ENCODE measurements around the gene PTX3.

The PTX3 gene

GRCh38 chr3:157436583-157437291 is at the start of gene PTX3:
Gene PTX3 (plus strand): TSS chr3:157436850. CDS start chr3:157436934, 84 bp downstream.
- H3K36me3 ChIP-seq (ENCODE audit: control insufficient read depth in 1 of 2, insufficient read depth in 2 of 2, low read length in 2 of 2), result peaks cover 0 to 4% of the 10 kb centered on the region in 2 donors
- H3K4me3 ChIP-seq (ENCODE audit: low read depth in 1 of 2, low read length in 2 of 2), result peak within 1 kb of the TSS; percentile 70 to 94
- H3K27ac ChIP-seq (ENCODE audit: low read length), result peak within 1 kb of the TSS; percentile 43
- H3K27me3 ChIP-seq (ENCODE audit: low read depth, low read length), result no peaks in the 10 kb centered on the region
- peaks cover 0 to 15% of the 10 kb centered on the region in 2 donors for H3K4me1 ChIP-seq (ENCODE audit: control insufficient read depth in 1 of 2, insufficient read depth in 2 of 2, low read length in 2 of 2)
- no peaks in the 10 kb centered on the region for H3K9me3 ChIP-seq (ENCODE audit: control insufficient read depth in 1 of 2, low read length in 2 of 2)

- Histone ChIP-seq H3K4me3 (ENCODE audit: low read depth in 1 of 2, low read length in 2 of 2) (no peak overlapping the region), H3K36me3 (ENCODE audit: control insufficient read depth in 1 of 2, insufficient read depth in 2 of 2, low read length in 2 of 2) (no peaks in the 10 kb centered on the region), H3K4me1 (ENCODE audit: control insufficient read depth in 1 of 2, insufficient read depth in 2 of 2, low read length in 2 of 2) (peaks cover 0 to 4% of the 10 kb centered on the region in 2 donors), H3K27me3 (ENCODE audit: low read depth, low read length) (no peaks in the 10 kb centered on the region), H3K9me3 (ENCODE audit: control insufficient read depth in 1 of 2, low read length in 2 of 2) (no peaks in the 10 kb centered on the region), H3K27ac (ENCODE audit: low read length) (no peak overlapping the region)
These were observed 48.8 kb upstream of the PTX3 start for GRCh38 chr3:157387708-157388435.

- Histone ChIP-seq H3K27me3 (ENCODE audit: low read depth, low read length) (no peaks in the 10 kb centered on the region), H3K9me3 (ENCODE audit: control insufficient read depth in 1 of 2, low read length in 2 of 2) (no peaks in the 10 kb centered on the region), H3K4me3 (ENCODE audit: low read depth in 1 of 2, low read length in 2 of 2) (no peak overlapping the region), H3K4me1 (ENCODE audit: control insufficient read depth in 1 of 2, insufficient read depth in 2 of 2, low read length in 2 of 2) (peaks cover 0 to 4% of the 10 kb centered on the region in 2 donors), H3K27ac (ENCODE audit: low read length) (no peak overlapping the region), H3K36me3 (ENCODE audit: control insufficient read depth in 1 of 2, insufficient read depth in 2 of 2, low read length in 2 of 2) (no peaks in the 10 kb centered on the region)
These were observed 47.7 kb upstream of the PTX3 start for GRCh38 chr3:157388976-157389375.

- H3K4me3 ChIP-seq (ENCODE audit: low read depth in 1 of 2, low read length in 2 of 2), result no peak overlapping the region
- no peaks in the 10 kb centered on the region for H3K9me3 ChIP-seq (ENCODE audit: control insufficient read depth in 1 of 2, low read length in 2 of 2)
These were observed 45.7 kb upstream of the PTX3 start for GRCh38 chr3:157390713-157391515.

GRCh38 chr3:157392104-157392503 is 44.5 kb upstream of the PTX3 start:
- Histone ChIP-seq H3K4me3 (ENCODE audit: low read depth in 1 of 2, low read length in 2 of 2) (no peak overlapping the region), H3K27me3 (ENCODE audit: low read depth, low read length) (no peaks in the 10 kb centered on the region), H3K4me1 (ENCODE audit: control insufficient read depth in 1 of 2, insufficient read depth in 2 of 2, low read length in 2 of 2) (no peaks in the 10 kb centered on the region)

More at GRCh38 chr3:157390713-157391515, 45.7 kb upstream of the PTX3 start:
- H3K36me3 ChIP-seq (ENCODE audit: control insufficient read depth in 1 of 2, insufficient read depth in 2 of 2, low read length in 2 of 2), result no peaks in the 10 kb centered on the region
- H3K4me1 ChIP-seq (ENCODE audit: control insufficient read depth in 1 of 2, insufficient read depth in 2 of 2, low read length in 2 of 2), result no peaks in the 10 kb centered on the region
- H3K27me3 ChIP-seq (ENCODE audit: low read depth, low read length), result no peaks in the 10 kb centered on the region
- H3K27ac ChIP-seq (ENCODE audit: low read length), result no peak overlapping the region

GRCh38 chr3:157393113-157393512 is 43.5 kb upstream of the PTX3 start:
- no peaks in the 10 kb centered on the region for H3K27me3 ChIP-seq (ENCODE audit: low read depth, low read length)
- H3K9me3 ChIP-seq (ENCODE audit: control insufficient read depth in 1 of 2, low read length in 2 of 2), result no peaks in the 10 kb centered on the region
- no peak overlapping the region for H3K4me3 ChIP-seq (ENCODE audit: low read depth in 1 of 2, low read length in 2 of 2)
- H3K4me1 ChIP-seq (ENCODE audit: control insufficient read depth in 1 of 2, insufficient read depth in 2 of 2, low read length in 2 of 2), result no peaks in the 10 kb centered on the region
- no peak overlapping the region for H3K27ac ChIP-seq (ENCODE audit: low read length)
- H3K36me3 ChIP-seq (ENCODE audit: control insufficient read depth in 1 of 2, insufficient read depth in 2 of 2, low read length in 2 of 2), result no peaks in the 10 kb centered on the region

More at GRCh38 chr3:157392104-157392503, 44.5 kb upstream of the PTX3 start:
- H3K36me3 ChIP-seq (ENCODE audit: control insufficient read depth in 1 of 2, insufficient read depth in 2 of 2, low read length in 2 of 2), result no peaks in the 10 kb centered on the region
- H3K27ac ChIP-seq (ENCODE audit: low read length), result no peak overlapping the region
- H3K9me3 ChIP-seq (ENCODE audit: control insufficient read depth in 1 of 2, low read length in 2 of 2), result no peaks in the 10 kb centered on the region

- H3K36me3 ChIP-seq (ENCODE audit: control insufficient read depth in 1 of 2, insufficient read depth in 2 of 2, low read length in 2 of 2), result no peaks in the 10 kb centered on the region
- no peak overlapping the region for H3K27ac ChIP-seq (ENCODE audit: low read length)
- H3K4me1 ChIP-seq (ENCODE audit: control insufficient read depth in 1 of 2, insufficient read depth in 2 of 2, low read length in 2 of 2), result no peaks in the 10 kb centered on the region
- H3K4me3 ChIP-seq (ENCODE audit: low read depth in 1 of 2, low read length in 2 of 2), result no peak overlapping the region
- no peaks in the 10 kb centered on the region for H3K27me3 ChIP-seq (ENCODE audit: low read depth, low read length)
- H3K9me3 ChIP-seq (ENCODE audit: control insufficient read depth in 1 of 2, low read length in 2 of 2), result no peaks in the 10 kb centered on the region
These were observed 42.2 kb upstream of the PTX3 start for GRCh38 chr3:157394411-157394810.

GRCh38 chr3:157398598-157398997 is 38.1 kb upstream of the PTX3 start:
- H3K4me3 ChIP-seq (ENCODE audit: low read depth in 1 of 2, low read length in 2 of 2), result no peak overlapping the region
- H3K9me3 ChIP-seq (ENCODE audit: control insufficient read depth in 1 of 2, low read length in 2 of 2), result no peaks in the 10 kb centered on the region
- H3K27ac ChIP-seq (ENCODE audit: low read length), result no peak overlapping the region
- no peaks in the 10 kb centered on the region for H3K4me1 ChIP-seq (ENCODE audit: control insufficient read depth in 1 of 2, insufficient read depth in 2 of 2, low read length in 2 of 2)
- no peaks in the 10 kb centered on the region for H3K36me3 ChIP-seq (ENCODE audit: control insufficient read depth in 1 of 2, insufficient read depth in 2 of 2, low read length in 2 of 2)
- H3K27me3 ChIP-seq (ENCODE audit: low read depth, low read length), result no peaks in the 10 kb centered on the region

- Histone ChIP-seq H3K4me3 (ENCODE audit: low read depth in 1 of 2, low read length in 2 of 2) (no peak overlapping the region), H3K27me3 (ENCODE audit: low read depth, low read length) (no peaks in the 10 kb centered on the region), H3K4me1 (ENCODE audit: control insufficient read depth in 1 of 2, insufficient read depth in 2 of 2, low read length in 2 of 2) (no peaks in the 10 kb centered on the region), H3K36me3 (ENCODE audit: control insufficient read depth in 1 of 2, insufficient read depth in 2 of 2, low read length in 2 of 2) (no peaks in the 10 kb centered on the region), H3K9me3 (ENCODE audit: control insufficient read depth in 1 of 2, low read length in 2 of 2) (no peaks in the 10 kb centered on the region), H3K27ac (ENCODE audit: low read length) (no peak overlapping the region)
These were observed 32.3 kb upstream of the PTX3 start for GRCh38 chr3:157404381-157404780.

- Histone ChIP-seq H3K4me1 (ENCODE audit: control insufficient read depth in 1 of 2, insufficient read depth in 2 of 2, low read length in 2 of 2) (no peaks in the 10 kb centered on the region), H3K27me3 (ENCODE audit: low read depth, low read length) (no peaks in the 10 kb centered on the region), H3K9me3 (ENCODE audit: control insufficient read depth in 1 of 2, low read length in 2 of 2) (no peaks in the 10 kb centered on the region), H3K4me3 (ENCODE audit: low read depth in 1 of 2, low read length in 2 of 2) (no peak overlapping the region), H3K27ac (ENCODE audit: low read length) (no peak overlapping the region), H3K36me3 (ENCODE audit: control insufficient read depth in 1 of 2, insufficient read depth in 2 of 2, low read length in 2 of 2) (no peaks in the 10 kb centered on the region)
These were observed 31.2 kb upstream of the PTX3 start for GRCh38 chr3:157405457-157405856.

- no peaks in the 10 kb centered on the region for H3K27me3 ChIP-seq (ENCODE audit: low read depth, low read length)
- H3K9me3 ChIP-seq (ENCODE audit: control insufficient read depth in 1 of 2, low read length in 2 of 2), result no peaks in the 10 kb centered on the region
- H3K4me3 ChIP-seq (ENCODE audit: low read depth in 1 of 2, low read length in 2 of 2), result no peak overlapping the region
- no peaks in the 10 kb centered on the region for H3K4me1 ChIP-seq (ENCODE audit: control insufficient read depth in 1 of 2, insufficient read depth in 2 of 2, low read length in 2 of 2)
- no peak overlapping the region for H3K27ac ChIP-seq (ENCODE audit: low read length)
- no peaks in the 10 kb centered on the region for H3K36me3 ChIP-seq (ENCODE audit: control insufficient read depth in 1 of 2, insufficient read depth in 2 of 2, low read length in 2 of 2)
These were observed 30.3 kb upstream of the PTX3 start for GRCh38 chr3:157406394-157406793.

Measured in muscle layer of duodenum (tissue), 2 donors.